ENCODE data around the gene NFIA.

The NFIA gene

DNA sequence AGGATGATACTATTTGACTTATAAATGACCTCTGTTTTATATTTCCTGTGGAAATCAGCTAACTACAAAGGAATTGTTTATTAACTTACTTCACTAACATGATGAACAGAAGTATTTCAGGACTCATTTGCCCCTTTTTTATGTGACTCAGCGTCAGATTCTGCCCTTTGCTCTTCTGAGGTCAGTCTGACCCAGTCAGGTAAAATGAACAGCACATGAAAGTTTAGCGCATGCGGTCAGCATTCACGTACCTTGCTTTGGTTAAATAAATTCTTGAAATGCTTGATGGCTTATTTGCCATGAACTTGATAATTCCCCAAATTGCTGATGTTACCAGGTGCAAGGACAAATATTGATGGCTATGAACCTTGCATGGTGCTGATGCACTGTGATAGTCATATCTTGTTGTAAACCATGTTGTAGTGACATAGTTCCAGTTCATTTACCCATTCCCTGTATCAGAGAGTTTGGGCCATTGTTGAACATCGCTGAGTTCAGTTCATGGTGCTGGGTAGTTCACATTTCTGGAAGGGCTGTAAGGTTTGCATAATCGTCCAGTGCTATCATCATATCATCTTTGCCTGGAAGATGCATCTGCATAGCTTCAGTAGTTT, 133.4 kb downstream of the NFIA start:
- DNase-seq (ENCODE audit: low read depth in 2 of 2): no peak

DNA sequence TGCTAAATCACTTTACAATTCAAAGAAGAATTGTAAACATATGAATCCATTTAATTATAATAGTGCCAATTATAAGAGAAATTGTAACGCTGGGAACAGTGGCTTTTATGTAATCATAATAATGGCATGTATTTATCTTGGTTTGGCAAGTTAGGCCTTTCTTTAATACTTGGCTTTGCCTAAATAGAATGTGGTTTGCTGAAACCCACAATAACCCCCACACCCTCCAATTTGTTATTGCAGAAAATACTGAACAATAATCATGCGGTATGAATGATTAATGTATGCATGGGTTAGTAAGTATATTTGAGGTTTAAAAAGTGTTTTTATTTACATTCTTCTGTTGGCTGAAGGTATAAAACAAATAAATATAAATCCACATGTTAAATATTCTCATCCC, 138.2 kb downstream of the NFIA start:
- DNase-seq (ENCODE audit: low read depth in 2 of 2): no peak

DNA sequence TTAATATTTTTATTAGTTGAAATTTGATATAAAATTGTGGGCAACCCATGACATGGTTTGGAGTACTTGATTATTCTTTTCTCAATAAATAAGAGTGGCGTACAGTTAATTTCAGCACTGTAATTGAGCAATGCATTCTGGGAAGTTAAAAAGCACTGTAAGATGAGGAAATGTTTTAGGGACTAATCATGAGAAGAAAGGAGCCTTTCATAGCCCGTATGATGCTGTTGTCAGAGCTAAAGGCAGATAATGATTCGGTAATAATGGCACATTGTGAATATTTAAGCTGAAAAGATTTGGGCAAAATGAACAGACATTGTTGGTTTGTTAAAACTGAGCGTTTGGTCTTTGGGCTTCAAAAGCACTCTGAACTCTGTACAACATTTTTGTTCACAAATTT, 139.3 kb downstream of the NFIA start:
- DNase-seq (ENCODE audit: low read depth in 2 of 2): no peak

DNA sequence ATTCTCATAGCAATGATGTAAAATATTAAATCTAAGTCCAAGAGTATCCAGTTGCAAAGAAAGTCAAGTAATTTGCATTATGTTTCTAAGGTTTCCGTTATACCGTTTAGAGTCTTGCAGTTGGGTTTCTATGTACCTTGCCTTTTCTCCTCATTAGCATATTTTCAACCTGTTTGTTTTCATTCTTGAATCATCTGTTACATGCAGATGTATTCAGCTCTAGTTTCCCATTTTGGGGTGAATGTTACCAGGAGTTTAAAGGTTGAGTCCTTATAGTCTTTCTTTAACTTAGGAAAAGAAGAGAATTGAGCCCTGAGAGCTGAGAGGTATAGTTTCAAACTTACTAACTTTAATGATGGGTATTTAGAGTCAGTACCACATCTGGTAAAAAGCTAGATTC, 139.9 kb downstream of the NFIA start:
- no peak for DNase-seq (ENCODE audit: low read depth in 2 of 2)

DNA sequence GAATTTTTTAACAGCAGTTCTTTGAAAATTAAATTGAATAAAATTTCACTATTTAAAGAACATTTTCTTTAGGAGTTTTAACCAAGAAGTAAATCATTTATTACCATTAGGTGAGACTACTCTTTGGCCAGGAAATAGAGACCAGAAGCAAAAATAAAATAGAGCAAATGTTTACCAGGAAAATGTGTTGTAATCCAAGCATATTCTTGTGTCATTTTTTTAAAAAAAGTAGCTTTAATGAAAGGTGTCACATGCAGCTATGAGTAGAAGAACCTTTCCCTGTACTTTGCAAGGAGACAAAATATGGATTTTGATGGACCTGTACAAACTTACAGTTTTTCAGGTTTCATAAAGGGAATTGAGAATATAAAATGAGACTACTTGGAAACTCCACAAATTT, 140.8 kb downstream of the NFIA start:
- DNase-seq (ENCODE audit: low read depth in 2 of 2): no peak

DNA sequence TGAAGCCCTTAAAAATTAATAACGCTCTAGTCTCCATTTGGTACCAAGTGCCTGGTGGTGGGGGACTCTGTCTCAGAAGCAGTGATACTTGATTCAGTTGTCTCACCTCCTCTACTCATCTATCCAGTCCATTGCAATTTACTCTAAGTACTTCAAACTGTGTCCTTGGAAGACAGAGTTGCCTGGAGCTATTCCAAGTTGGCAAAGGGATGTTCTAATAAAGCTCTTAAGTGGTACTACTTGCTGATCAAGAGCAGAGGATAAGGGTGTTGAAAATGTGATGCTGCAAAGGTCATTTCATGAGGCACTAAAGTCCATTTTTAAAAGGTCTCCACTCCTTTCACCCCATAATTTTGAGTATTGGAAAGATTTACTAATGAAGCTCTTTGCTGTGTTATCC, 142.2 kb downstream of the NFIA start:
- no peak for DNase-seq (ENCODE audit: low read depth in 2 of 2)

DNA sequence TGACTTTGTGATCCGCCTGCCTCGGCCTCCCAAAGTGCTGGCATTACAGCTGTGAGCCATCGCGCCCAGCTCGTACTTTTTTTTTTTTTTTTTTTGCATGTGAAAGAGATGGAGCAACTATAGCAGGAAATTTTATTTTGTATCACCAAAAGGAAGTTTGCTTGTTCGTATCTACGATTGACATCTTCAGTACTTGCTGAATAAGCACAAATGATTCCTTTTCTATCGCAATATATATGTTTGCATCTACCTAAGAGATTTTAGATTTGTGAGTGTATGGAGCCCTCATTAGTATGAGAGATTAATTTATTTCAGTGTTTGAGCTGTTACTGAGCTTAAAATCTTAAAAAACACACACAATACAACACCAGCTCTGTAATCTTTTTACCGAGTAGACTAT, 143.1 kb downstream of the NFIA start:
- no peak for DNase-seq (ENCODE audit: low read depth in 2 of 2)

DNA sequence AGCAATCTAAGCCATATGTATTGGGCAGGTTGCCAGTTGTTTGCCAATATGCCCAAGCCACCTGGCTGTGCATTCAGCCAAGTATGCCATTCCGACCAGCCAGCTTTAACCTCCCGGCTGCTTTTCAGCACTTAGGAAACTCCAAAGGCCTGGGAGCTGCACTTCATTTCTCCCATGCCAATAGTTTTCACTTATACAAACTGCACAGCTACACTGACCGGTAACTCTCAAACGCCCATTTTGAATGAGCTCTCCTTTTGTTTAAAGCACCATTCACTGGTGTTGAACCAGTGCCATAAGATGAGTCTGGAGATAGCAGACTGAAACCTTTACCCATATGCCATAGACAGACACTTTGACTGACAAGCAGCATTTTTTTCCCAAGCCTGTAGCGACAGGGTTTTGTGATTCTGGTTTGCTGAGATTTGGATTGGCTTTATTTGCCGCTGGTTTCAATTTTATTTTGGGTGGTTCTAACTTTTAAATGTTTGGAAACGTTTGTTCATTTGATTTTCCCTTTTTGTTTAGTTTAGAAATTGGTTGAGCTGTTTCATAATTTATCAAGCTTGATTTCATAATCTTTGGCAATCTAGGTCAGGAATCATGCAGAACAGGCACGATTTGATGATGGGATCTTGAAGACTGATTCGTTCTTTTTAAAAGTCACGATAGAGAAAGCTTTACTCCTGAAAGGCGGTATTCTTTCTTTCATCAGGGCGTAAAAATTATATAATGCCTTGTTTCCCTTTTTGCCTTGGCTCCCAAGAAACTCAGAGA, 144.6 kb downstream of the NFIA start:
- DNase-seq (ENCODE audit: low read depth in 2 of 2): no peak

DNA sequence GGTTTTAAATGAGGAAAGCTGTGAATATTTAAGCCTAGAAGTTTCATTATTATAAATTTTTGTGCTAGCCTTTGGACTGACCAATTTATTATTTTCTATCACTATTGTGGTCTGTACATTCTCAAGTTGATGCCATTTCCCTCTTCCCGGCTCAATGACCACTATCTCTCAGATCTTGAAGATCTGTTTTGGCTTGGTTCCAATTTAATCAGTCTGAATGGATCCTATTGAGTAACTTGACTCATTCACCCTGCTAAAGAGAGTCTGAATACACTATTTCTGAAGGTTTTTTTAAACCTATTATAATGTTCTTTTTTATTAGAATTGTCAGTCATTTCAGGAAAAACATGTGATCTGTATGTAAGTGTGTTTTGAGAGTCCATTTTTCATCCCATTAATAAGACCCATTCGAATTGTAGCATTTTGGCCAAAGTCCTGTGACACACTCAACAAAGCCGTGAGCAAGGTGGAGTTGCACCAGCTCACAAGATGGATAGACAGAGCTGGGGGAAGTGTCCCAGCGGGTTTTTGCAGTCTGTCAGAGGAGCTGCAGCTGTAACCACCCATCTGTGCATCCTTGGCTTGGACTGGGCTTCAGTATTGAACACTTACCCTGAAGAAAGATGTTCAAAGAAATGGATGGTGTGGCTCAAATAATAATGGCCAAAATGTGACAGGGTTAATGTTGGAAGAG, 145.6 kb downstream of the NFIA start:
- DNase-seq (ENCODE audit: low read depth in 2 of 2): no peak

DNA sequence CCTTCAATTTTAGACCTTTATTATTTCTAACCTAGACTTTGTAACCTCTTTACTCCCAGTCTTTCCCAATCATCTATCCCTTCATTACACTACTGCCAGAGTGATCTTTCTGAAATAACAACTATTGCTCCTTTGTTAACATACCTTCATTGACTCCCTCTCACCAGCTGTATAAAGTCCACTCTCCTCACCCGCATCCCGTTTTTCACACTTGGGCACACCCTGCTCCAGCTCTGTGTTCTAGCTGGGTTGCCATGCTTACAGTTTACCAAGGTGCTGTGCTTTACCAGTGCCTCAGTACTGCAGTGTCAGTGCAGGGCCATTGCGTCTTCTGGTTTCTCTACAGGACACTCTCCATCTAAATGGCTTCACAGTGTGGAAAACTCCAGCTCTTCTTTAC, 148.2 kb downstream of the NFIA start:
- no peak for DNase-seq (ENCODE audit: low read depth in 2 of 2)

DNA sequence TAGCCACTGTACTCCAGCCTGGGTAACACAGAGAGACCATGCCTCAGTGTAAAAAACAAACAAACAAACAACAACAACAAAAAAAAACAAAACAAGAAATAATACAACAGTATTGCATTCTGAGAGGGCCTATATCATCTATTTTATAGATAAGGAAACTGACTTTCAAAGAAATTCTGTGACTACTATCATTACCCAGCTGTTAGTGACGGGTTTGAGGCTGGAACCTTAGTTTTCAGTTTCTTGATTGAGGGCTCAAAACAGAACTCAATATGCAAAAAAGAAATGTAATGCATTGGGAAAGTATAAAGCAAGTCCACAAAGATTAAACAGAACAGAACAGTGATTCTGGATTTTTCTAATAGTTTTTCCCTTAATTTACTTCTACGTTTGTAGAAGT, 149.4 kb downstream of the NFIA start:
- DNase-seq (ENCODE audit: low read depth in 2 of 2): no peak

DNA sequence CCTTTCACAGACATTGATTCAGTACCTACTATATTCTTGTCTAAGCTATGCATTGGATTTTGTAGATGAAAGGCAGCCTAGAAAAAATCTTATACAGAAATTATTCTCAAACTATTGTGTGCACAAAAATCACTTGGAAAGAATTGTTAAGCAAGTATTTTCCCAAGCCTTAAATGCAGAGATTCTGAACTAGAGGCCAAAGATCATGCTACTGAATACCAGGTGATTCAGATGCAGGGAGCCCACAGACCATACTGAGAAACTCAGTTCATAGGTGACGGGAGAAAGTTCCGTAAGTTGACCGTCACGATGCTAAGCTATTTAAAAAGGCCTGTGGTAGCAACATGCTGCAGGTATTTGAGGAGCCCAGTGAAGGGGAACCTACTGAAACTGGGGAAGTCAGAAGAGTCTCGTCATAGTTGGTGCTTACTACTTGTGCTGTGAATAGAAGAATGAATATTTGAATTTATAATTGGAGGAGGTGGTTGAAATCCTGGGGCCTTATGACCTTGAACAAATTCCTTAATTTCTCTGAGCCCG, 150.8 kb downstream of the NFIA start:
- no peak for DNase-seq (ENCODE audit: low read depth in 2 of 2)

DNA sequence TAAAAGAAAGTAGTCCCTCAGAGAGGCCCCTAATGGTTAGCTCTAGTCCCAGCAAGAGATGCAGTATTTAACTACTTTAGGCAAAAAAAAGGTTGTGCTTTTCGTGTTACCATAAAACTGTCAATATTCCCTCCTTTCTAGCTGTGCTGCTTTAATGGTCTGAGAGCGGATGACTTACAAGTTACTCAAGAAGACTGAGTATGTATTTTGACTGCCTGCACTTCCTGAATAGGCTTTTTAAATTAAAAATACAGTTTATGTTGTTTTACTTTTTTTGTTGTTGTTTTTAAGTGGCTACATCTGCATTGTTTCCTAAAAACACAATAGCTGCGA, 152.2 kb downstream of the NFIA start:
- no peak for DNase-seq (ENCODE audit: low read depth in 2 of 2)

DNA sequence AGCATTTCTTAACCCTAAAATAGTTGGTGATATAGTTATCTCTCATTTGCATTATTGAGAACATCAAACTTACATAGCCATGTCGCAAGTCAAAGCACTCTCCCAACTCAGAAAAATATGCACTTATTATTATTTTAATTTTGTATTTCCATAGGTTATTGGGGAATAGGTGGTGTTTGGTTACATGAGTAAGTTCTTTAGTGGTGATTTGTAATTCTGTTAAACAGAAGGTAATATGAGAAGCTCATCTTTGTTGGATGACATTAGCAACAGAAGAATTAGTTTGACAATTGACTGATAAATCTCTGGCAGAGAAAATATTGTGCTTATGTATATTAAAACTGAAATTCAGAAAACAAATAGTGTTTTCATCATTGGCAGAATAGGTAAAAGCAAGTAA, 154.8 kb downstream of the NFIA start:
- DNase-seq (ENCODE audit: low read depth in 2 of 2): no peak

DNA sequence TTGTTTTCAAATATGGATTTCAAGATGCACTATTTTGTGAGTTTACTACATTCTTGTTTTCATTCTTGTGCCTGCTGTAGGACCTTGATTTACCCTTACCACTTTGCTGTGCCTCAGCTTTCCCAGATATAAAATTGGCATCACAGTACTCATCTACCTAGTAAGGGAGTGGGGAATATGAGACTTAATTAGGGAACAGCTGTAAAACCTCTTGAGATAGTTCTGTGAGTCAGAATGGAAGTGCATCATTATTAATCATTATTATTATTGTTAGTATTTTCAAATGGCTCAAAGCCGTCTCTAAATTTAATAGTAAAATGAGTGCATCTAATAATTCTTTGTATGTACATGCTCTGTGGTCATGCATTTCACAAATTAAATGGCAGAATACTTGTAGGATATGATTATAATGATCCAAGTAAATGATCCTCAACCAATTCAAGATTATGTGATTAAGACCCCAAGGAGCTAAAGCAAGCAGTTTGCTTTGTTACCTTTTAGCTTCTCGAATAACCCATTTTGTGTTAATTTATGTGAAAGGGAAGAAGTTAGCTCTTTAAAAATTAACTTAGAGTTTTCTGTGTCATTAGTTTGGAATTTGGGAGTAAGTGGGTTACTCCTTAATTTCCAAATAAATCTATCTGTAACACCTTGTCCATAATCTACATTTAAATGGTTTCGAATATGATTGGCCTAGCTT, 155.4 kb downstream of the NFIA start:
- DNase-seq (ENCODE audit: low read depth in 2 of 2): no peak

DNA sequence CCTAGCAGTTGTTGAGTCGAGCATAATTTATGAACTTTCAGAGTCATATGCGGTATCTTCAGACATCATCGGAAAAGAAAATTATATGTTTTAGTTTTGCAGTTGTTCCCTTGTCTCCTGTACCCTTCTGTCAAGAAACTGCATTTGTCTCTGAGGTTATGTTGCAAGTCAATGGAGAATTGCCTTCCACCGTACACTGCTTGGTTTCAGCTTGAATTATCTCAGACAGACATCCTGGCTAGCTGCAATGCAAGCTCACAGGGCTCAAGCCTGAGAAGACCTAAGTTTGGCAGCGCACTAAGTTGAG, 156.0 kb downstream of the NFIA start:
- no peak for DNase-seq (ENCODE audit: low read depth in 2 of 2)

DNA sequence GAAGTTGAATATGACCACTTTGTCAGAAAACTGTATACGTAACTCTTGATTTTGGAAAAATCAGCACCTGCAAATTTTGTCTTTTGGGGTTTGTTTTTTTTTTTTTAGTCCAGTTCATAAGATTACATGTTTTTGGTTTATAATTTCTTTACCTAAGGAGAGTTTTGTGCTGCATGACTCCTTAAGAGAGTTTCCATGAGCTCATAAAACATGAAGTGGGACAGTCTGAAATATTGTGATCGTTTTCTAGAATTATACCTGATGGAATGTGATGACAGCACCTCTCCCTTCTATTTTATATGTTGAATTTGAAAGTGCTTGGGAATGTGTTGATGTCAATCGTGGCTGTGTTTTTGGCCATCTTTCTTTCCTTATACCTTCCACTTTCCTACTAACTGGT, 158.5 kb downstream of the NFIA start:
- no peak for DNase-seq (ENCODE audit: low read depth in 2 of 2)

DNA sequence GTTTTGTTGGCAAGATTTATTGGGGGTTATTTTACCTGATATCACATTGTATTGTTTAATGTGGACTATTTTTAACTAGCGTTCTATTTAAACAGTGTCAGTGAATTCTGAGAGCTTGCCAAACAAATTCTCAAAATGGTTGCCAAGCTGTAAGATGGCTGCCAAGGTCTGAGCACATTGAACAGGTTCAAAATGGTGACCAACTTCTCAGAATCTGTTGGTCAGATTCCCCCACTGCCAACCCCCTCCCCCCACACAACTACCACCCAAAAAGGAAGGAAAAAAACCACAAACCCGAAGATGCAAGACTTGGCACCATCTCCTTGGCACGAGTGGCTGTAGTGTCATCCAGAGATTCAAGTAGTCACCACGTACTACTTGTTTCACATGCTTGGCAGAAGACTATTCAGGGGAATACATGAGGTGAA, 159.1 kb downstream of the NFIA start:
- DNase-seq (ENCODE audit: low read depth in 2 of 2): no peak

DNA sequence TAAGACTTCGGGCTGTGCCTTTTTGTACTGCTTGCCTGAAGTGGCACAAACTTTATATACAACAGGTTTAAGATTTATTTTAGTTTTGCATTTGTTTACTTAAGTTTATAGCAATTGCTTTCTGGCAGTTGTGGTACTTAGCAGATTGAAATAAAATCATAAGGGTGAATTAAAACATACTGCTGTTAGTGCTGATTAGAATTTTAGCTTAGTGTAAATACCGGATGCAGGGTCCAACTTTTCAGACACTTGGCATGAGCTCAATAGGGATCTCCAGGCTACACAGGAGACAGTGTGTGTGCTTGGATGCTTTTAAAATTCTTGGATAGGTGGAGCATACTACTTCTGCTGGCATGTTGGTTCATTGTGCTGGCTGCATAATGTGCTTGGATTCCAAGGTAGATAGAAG, 159.6 kb downstream of the NFIA start:
- no peak for DNase-seq (ENCODE audit: low read depth in 2 of 2)

DNA sequence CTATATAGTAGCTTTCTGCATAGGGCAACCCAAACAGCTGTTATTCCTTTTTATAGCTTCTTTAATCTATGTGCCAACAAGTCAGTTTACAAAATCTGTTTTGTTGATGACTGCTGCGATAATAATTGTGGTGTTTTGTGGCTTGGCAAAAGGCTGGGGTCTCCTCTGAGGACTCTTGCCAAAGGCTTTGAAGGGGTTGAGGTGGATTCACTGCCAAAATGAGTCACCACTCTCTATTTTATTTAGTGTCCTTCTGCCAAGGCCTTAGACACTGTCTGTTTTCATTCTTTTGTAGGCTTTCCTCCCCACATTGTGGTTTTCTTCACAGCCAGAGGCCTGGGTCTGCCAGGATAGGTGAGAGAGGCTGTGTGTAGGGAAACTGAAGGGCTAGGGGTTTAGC, 161.8 kb downstream of the NFIA start:
- DNase-seq (ENCODE audit: low read depth in 2 of 2): no peak

DNA sequence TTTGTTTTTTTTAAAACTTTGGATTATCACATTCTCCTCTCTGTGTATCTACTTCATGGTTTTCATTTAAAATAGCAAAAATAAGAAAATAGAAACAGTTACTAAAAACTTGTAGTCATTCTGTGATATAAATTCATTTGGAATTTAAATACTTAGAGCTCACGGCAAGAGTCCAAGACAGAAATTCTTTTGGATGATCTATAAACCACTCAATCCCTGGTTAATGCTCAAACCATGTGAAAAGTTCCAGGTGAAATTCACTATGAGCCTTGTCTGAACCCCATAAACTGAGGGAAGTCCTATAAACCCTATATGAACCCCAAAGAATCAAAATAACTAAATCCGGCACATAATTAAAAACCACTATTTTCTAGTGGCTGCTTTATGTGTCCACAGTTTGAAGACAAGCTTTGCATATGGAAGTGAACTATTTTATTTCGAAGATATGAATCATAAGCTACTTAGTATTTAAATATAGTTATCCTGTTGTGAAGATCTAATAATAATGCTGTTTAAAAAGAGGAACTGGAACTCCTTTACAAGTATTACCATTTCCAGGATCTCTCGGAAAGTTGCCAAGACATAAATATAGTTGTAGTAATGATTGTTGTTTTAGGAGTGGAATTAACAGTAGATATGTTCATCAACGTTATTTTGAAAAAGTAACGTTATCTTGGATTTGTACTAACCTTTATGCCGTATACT, 163.5 kb downstream of the NFIA start:
- no peak for DNase-seq (ENCODE audit: low read depth in 2 of 2)

All from stimulated activated CD4-positive, alpha-beta T cell treated with anti-CD3 and anti-CD28 coated beads, Interleukin-1b, Interleukin-23, amount 100 ng/mL, for 4 hours (primary cell).